AG04449 (cell line): ENCODE measurements around the gene GEMIN5.
"Not testable (repeated sequence)": the region's sequence is repeated elsewhere in the genome, so short reads cannot be mapped to it uniquely, and the experiment has no call there.

ENCODE experiments used
- CTCF ChIA-PET: fragments of 350-600 bp; formaldehyde crosslinking; extraction: SDS; loops from one replicate; lab custom pipeline; 2021; ENCODE audit warnings: antibody characterized with exemption; lab: Yijun Ruan, JAX
- POLR2A ChIA-PET: fragments of 400-600, 350-600 bp; formaldehyde crosslinking; extraction: SDS; loops from one replicate; lab custom pipeline; 2020; ENCODE audit warnings: antibody characterized with exemption, inconsistent platforms; lab: Yijun Ruan, JAX
- DNase-seq: peaks from one replicate; pipeline ENCODE4 v3.0.0-alpha.2; 2010; ENCODE audit warnings: low read depth, low spot score
- H3K4me3 ChIP-seq: 2 replicates; pipeline ENCODE4 v1.5.1; 2011; ENCODE audit warnings: low read depth, mild to moderate bottlenecking, control low read depth, low read length
- CTCF ChIP-seq: IDR thresholded peaks from one replicate; pipeline ENCODE4 v1.5.1; 2011; ENCODE audit warnings: mild to moderate bottlenecking, moderate library complexity, low read length, control low read depth, inconsistent platforms; ENCODE audit not compliant: insufficient read depth; ENCODE audit errors: missing control alignments

Gene GEMIN5

GRCh38 chr5:154937718-154938466 is at the start of gene GEMIN5:
GEMIN5 (minus strand) TSS chr5:154938211; CDS start chr5:154938133, 78 bp downstream.
- ChIA-PET CTCF (interaction anchor here (0.7 to 2.9 kb wide), 2 partner anchors 8 to 66 kb away, joined by 3 to 9 read pairs; no protein-coding TSS in a partner anchor), POLR2A (interaction anchor here (1.3 kb wide), 1 partner anchor 21 kb away, joined by 3 read pairs; no protein-coding TSS in a partner anchor)
- TF ChIP-seq CTCF: no peak
- H3K4me3 ChIP-seq: peak within 1 kb of the TSS; percentile 85
- no peak for DNase-seq

- H3K4me3 ChIP-seq: no peak overlapping the region
- TF ChIP-seq CTCF: no peak
- no peak for DNase-seq
- CTCF ChIA-PET: interaction anchor here (1.5 to 3.9 kb wide), 2 partner anchors 13 to 154 kb away, joined by 4 to 31 read pairs; no protein-coding TSS in a partner anchor
- POLR2A ChIA-PET: no interaction called here
These were observed 48.1 kb upstream of the GEMIN5 start for GRCh38 chr5:154986151-154986550.

- no peak for TF ChIP-seq CTCF
- DNase-seq: no peak
- no peak overlapping the region for H3K4me3 ChIP-seq
- ChIA-PET CTCF (interaction anchor here (1.9 to 3.9 kb wide), 2 partner anchors 12 to 155 kb away, joined by 4 to 31 read pairs; no protein-coding TSS in a partner anchor), POLR2A (no interaction called here)
These were observed 47.0 kb upstream of the GEMIN5 start for GRCh38 chr5:154984946-154985516.

- CTCF ChIA-PET, POLR2A ChIA-PET, DNase-seq, H3K4me3 ChIP-seq: not testable (repeated sequence)
These were observed 40.3 kb upstream of the GEMIN5 start for GRCh38 chr5:154978294-154978693.

- no peak for TF ChIP-seq CTCF
- DNase-seq: no peak
- ChIA-PET CTCF (interaction anchor here (1.3 kb wide), 1 partner anchor 162 kb away, joined by 6 read pairs; no protein-coding TSS in a partner anchor), POLR2A (no interaction called here)
- no peak overlapping the region for H3K4me3 ChIP-seq
These were observed 39.4 kb upstream of the GEMIN5 start for GRCh38 chr5:154977409-154977808.

- DNase-seq, H3K4me3 ChIP-seq, POLR2A ChIA-PET: not testable (repeated sequence)
- CTCF ChIA-PET: interaction anchor here (1.1 to 1.4 kb wide), 3 partner anchors 11 to 171 kb away, joined by 4 to 7 read pairs (median 6); no protein-coding TSS in a partner anchor
These were observed 38.1 kb upstream of the GEMIN5 start for GRCh38 chr5:154976082-154976481.

GRCh38 chr5:154972476-154973080 is 34.6 kb upstream of the GEMIN5 start:
- ChIA-PET POLR2A (no interaction called here), CTCF (interaction anchor here (0.8 to 9.8 kb wide), 34 partner anchors 8 to 1852 kb away, joined by 3 to 123 read pairs (median 4); no protein-coding TSS in a partner anchor)
- no peak overlapping the region for H3K4me3 ChIP-seq
- DNase-seq: no peak
- peak; percentile 56 for TF ChIP-seq CTCF
